HL-60 (cell line): Measurements from ENCODE around the gene ODAPH.

Source experiments
- SPI1 ChIP-seq: IDR thresholded peaks from 2 replicates; pipeline ENCODE4 v1.6.1; 2012; ENCODE audit warnings: low read depth, mild to moderate bottlenecking, borderline replicate concordance
- TF ChIP-seq, protein P1 (sequence below): IDR thresholded peaks from one replicate; pipeline ENCODE4 v1.5.1; 2011; ENCODE audit warnings: low read length, control low read depth, inconsistent platforms; ENCODE audit not compliant: insufficient read depth

DNA sequence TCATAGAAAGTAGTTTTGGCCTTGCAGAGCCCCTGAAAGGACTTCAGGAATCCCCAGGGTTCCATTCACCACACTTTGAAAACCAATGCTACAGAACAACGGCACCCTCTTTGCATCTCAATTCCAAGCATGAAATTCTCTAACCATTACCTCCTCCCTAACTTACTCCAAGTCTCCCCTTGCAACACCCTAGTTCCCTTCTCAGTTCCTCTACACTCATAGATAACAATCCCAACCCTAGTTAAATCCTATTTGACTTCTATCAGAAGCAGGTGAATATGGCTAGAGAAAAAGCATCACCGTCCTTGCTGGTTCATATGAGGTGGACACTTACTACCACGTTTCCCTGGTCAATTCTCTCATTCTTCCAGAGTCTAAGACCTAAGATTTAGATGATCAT, 44.0 kb upstream of the ODAPH start:
- no peak for TF ChIP-seq SPI1
- TF ChIP-seq, protein P1, sequence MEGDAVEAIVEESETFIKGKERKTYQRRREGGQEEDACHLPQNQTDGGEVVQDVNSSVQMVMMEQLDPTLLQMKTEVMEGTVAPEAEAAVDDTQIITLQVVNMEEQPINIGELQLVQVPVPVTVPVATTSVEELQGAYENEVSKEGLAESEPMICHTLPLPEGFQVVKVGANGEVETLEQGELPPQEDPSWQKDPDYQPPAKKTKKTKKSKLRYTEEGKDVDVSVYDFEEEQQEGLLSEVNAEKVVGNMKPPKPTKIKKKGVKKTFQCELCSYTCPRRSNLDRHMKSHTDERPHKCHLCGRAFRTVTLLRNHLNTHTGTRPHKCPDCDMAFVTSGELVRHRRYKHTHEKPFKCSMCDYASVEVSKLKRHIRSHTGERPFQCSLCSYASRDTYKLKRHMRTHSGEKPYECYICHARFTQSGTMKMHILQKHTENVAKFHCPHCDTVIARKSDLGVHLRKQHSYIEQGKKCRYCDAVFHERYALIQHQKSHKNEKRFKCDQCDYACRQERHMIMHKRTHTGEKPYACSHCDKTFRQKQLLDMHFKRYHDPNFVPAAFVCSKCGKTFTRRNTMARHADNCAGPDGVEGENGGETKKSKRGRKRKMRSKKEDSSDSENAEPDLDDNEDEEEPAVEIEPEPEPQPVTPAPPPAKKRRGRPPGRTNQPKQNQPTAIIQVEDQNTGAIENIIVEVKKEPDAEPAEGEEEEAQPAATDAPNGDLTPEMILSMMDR, result no peak
